Activated CD4-positive, alpha-beta T cell treated with anti-CD3 and anti-CD28 coated beads, Interleukin-2, Interleukin-6, amounts not matched to agents 100 ng/mL and 50 ng/mL, durations not matched to agents 16 hours and 8 hours (primary cell): ENCODE measurements around the gene RGS11.
A peak's percentile ranks its signal among the peaks of the same experiment; 100 is the strongest.
"Not testable (repeated sequence)": the region's sequence is repeated elsewhere in the genome, so short reads cannot be mapped to it uniquely, and the experiment has no call there.

Experiments used
- DNase-seq: peaks from one replicate; pipeline ENCODE4 v3.0.0-alpha.2; 2020

Gene RGS11

GRCh38 chr16:261031-261691 is 14.6 kb downstream of the RGS11 start:
- no peak for DNase-seq

- DNase-seq, result no peak
These were observed 15.4 kb downstream of the RGS11 start for GRCh38 chr16:260326-260725.

GRCh38 chr16:259814-260253 is 15.9 kb downstream of the RGS11 start:
- no peak for DNase-seq

GRCh38 chr16:259226-259625 is 16.5 kb downstream of the RGS11 start:
- DNase-seq, result no peak

GRCh38 chr16:258091-258490 is 17.7 kb downstream of the RGS11 start:
- not testable (repeated sequence) for DNase-seq

- no peak for DNase-seq
These were observed 20.6 kb downstream of the RGS11 start for GRCh38 chr16:255183-255582.

- DNase-seq, result no peak
These were observed 21.3 kb downstream of the RGS11 start for GRCh38 chr16:254461-254860.

GRCh38 chr16:253833-254232 is 21.9 kb downstream of the RGS11 start:
- no peak for DNase-seq

- peak; percentile 51 for DNase-seq
These were observed 23.1 kb downstream of the RGS11 start for GRCh38 chr16:252366-253337.

GRCh38 chr16:249431-249830 is 26.3 kb downstream of the RGS11 start:
- no peak for DNase-seq

- no peak for DNase-seq
These were observed 28.7 kb downstream of the RGS11 start for GRCh38 chr16:247027-247426.

GRCh38 chr16:245105-245504 is 30.6 kb downstream of the RGS11 start:
- DNase-seq, result no peak

- no peak for DNase-seq
These were observed 32.4 kb downstream of the RGS11 start for GRCh38 chr16:243348-243747.

- DNase-seq, result no peak
These were observed 33.5 kb downstream of the RGS11 start for GRCh38 chr16:242281-242680.

GRCh38 chr16:240559-240958 is 35.2 kb downstream of the RGS11 start:
- DNase-seq, result no peak

- no peak for DNase-seq
These were observed 35.8 kb downstream of the RGS11 start for GRCh38 chr16:239948-240277.

GRCh38 chr16:234468-235305 is 41.1 kb downstream of the RGS11 start, which contains the start of gene FAM234A:
TSS of gene FAM234A (plus strand) at chr16:234821. CDS start at chr16:254414, 19,593 bp downstream.
- peak; percentile 96 for DNase-seq

- no peak for DNase-seq
These were observed 44.8 kb downstream of the RGS11 start for GRCh38 chr16:230949-231348.

- DNase-seq, result not testable (repeated sequence)
These were observed 45.4 kb downstream of the RGS11 start for GRCh38 chr16:230351-230750.

GRCh38 chr16:229731-230281 is 45.9 kb downstream of the RGS11 start:
- no peak for DNase-seq

GRCh38 chr16:228852-229730 is 46.7 kb downstream of the RGS11 start, which contains the start of gene LUC7L:
TSS of gene LUC7L (minus strand) at chr16:229449. CDS start at chr16:229339, 110 bp downstream.
- DNase-seq, result peak; percentile 92
